ENCODE results near the gene MORC3. TPM values are rescaled to one million over a fixed set of nuclear protein-coding genes. Genes with fewer than 3 reads are reported as not detected.

Gene MORC3
- total RNA-seq, 1 experiment from 2014 or later, result 35.4 TPM

GRCh38 chr21:36411301-36411700 is 91.3 kb downstream of the MORC3 start:
- Histone ChIP-seq H3K36me3 (peaks cover 58% of the 10 kb centered on the region), H3K27me3 (replicated peaks) (no peaks in the 10 kb centered on the region), H3K9me3 (replicated peaks) (no peaks in the 10 kb centered on the region), H3K27ac (no peak overlapping the region), H3K4me1 (replicated peaks) (no peaks in the 10 kb centered on the region), H3K4me3 (no peak overlapping the region)
- DNase-seq (ENCODE audit: low read depth in 1 of 2, low spot score in 2 of 2), result no peak

- H3K27me3 ChIP-seq (replicated peaks), result no peaks in the 10 kb centered on the region
- H3K4me1 ChIP-seq (replicated peaks), result no peaks in the 10 kb centered on the region
- no peak overlapping the region for H3K4me3 ChIP-seq
- no peak overlapping the region for H3K27ac ChIP-seq
- DNase-seq (ENCODE audit: low read depth in 1 of 2, low spot score in 2 of 2), result no peak
- H3K9me3 ChIP-seq (replicated peaks), result no peaks in the 10 kb centered on the region
- peaks cover 62% of the 10 kb centered on the region for H3K36me3 ChIP-seq
Measured at GRCh38 chr21:36412916-36413315, 92.9 kb downstream of the MORC3 start.

- Histone ChIP-seq H3K36me3 (peaks cover 55% of the 10 kb centered on the region), H3K27me3 (replicated peaks) (no peaks in the 10 kb centered on the region), H3K27ac (no peak overlapping the region), H3K9me3 (replicated peaks) (no peaks in the 10 kb centered on the region), H3K4me3 (no peak overlapping the region), H3K4me1 (replicated peaks) (peaks cover 4% of the 10 kb centered on the region)
- DNase-seq (ENCODE audit: low read depth in 1 of 2, low spot score in 2 of 2), result no peak
Measured at GRCh38 chr21:36415375-36415774, 95.4 kb downstream of the MORC3 start.

GRCh38 chr21:36419241-36419640 is 99.2 kb downstream of the MORC3 start:
- no peaks in the 10 kb centered on the region for H3K9me3 ChIP-seq (replicated peaks)
- H3K27me3 ChIP-seq (replicated peaks), result no peaks in the 10 kb centered on the region
- no peak overlapping the region for H3K4me3 ChIP-seq
- no peak overlapping the region for H3K27ac ChIP-seq
- peaks cover 29% of the 10 kb centered on the region for H3K36me3 ChIP-seq
- no peak for DNase-seq (ENCODE audit: low read depth in 1 of 2, low spot score in 2 of 2)
- H3K4me1 ChIP-seq (replicated peaks), result peaks cover 7% of the 10 kb centered on the region

- peaks cover 23% of the 10 kb centered on the region for H3K36me3 ChIP-seq
- no peak overlapping the region for H3K4me3 ChIP-seq
- no peaks in the 10 kb centered on the region for H3K27me3 ChIP-seq (replicated peaks)
- no peaks in the 10 kb centered on the region for H3K9me3 ChIP-seq (replicated peaks)
- no peak overlapping the region for H3K27ac ChIP-seq
- H3K4me1 ChIP-seq (replicated peaks), result peaks cover 7% of the 10 kb centered on the region
- DNase-seq (ENCODE audit: low read depth in 1 of 2, low spot score in 2 of 2), result peak; percentile 45 to 87
Measured at GRCh38 chr21:36419996-36420395, 100.0 kb downstream of the MORC3 start.

GRCh38 chr21:36420571-36421339 is 100.8 kb downstream of the MORC3 start:
- Histone ChIP-seq H3K27me3 (replicated peaks) (no peaks in the 10 kb centered on the region), H3K9me3 (replicated peaks) (no peaks in the 10 kb centered on the region), H3K36me3 (peaks cover 16% of the 10 kb centered on the region), H3K27ac (no peak overlapping the region), H3K4me3 (no peak overlapping the region), H3K4me1 (replicated peaks) (peaks cover 7% of the 10 kb centered on the region)
- no peak for DNase-seq (ENCODE audit: low read depth in 1 of 2, low spot score in 2 of 2)

- no peaks in the 10 kb centered on the region for H3K9me3 ChIP-seq (replicated peaks)
- no peak overlapping the region for H3K4me3 ChIP-seq
- H3K4me1 ChIP-seq (replicated peaks), result peaks cover 7% of the 10 kb centered on the region
- peak; percentile 37 to 68 for DNase-seq (ENCODE audit: low read depth in 1 of 2, low spot score in 2 of 2)
- H3K27me3 ChIP-seq (replicated peaks), result no peaks in the 10 kb centered on the region
- H3K27ac ChIP-seq, result no peak overlapping the region
- H3K36me3 ChIP-seq, result 0 out of 2 replicates have a peak, but pooled peaks cover 2% of the 10 kb centered on the region
Measured at GRCh38 chr21:36422279-36423098, 102.5 kb downstream of the MORC3 start.

GRCh38 chr21:36423771-36424433 is 103.9 kb downstream of the MORC3 start:
- DNase-seq (ENCODE audit: low read depth in 1 of 2, low spot score in 2 of 2), result no peak
- Histone ChIP-seq H3K27ac (no peak overlapping the region), H3K9me3 (replicated peaks) (no peaks in the 10 kb centered on the region), H3K27me3 (replicated peaks) (no peaks in the 10 kb centered on the region), H3K36me3 (no peaks in the 10 kb centered on the region), H3K4me1 (replicated peaks) (peaks cover 7% of the 10 kb centered on the region), H3K4me3 (no peak overlapping the region)

- no peaks in the 10 kb centered on the region for H3K27me3 ChIP-seq (replicated peaks)
- no peak overlapping the region for H3K27ac ChIP-seq
- H3K36me3 ChIP-seq, result no peaks in the 10 kb centered on the region
- no peak overlapping the region for H3K4me3 ChIP-seq
- H3K4me1 ChIP-seq (replicated peaks), result peaks cover 11% of the 10 kb centered on the region
- DNase-seq (ENCODE audit: low read depth in 1 of 2, low spot score in 2 of 2), result no peak
- H3K9me3 ChIP-seq (replicated peaks), result no peaks in the 10 kb centered on the region
Measured at GRCh38 chr21:36424592-36424991, 104.6 kb downstream of the MORC3 start.

- H3K27ac ChIP-seq, result no peak overlapping the region
- peaks cover 11% of the 10 kb centered on the region for H3K4me1 ChIP-seq (replicated peaks)
- DNase-seq (ENCODE audit: low read depth in 1 of 2, low spot score in 2 of 2), result no peak
- H3K27me3 ChIP-seq (replicated peaks), result no peaks in the 10 kb centered on the region
- H3K36me3 ChIP-seq, result no peaks in the 10 kb centered on the region
- H3K9me3 ChIP-seq (replicated peaks), result no peaks in the 10 kb centered on the region
- no peak overlapping the region for H3K4me3 ChIP-seq
Measured at GRCh38 chr21:36425286-36425685, 105.3 kb downstream of the MORC3 start.

Other genes with a start within 250 kb of the MORC3 start
- gene CBR3, start 185.1 kb upstream of the MORC3 start, total RNA-seq (2014; rRNA removed; shearing (Covaris generic)), result 22.0 and 30.0 TPM in 2 replicates
- gene DOP1B, start 163.4 kb upstream of the MORC3 start, total RNA-seq (2014; rRNA removed; shearing (Covaris generic)), result 1.4 and 5.7 TPM in 2 replicates
- gene CHAF1B, start 65.2 kb downstream of the MORC3 start, total RNA-seq (2014; rRNA removed; shearing (Covaris generic)), result 12.1 and 16.6 TPM in 2 replicates
- gene CLDN14, start 159.9 kb downstream of the MORC3 start, total RNA-seq (2014; rRNA removed; shearing (Covaris generic)), result not detected in 2 replicates